GM18868 (cell line): ENCODE results near the gene PREB.
"Not testable (repeated sequence)": the region's sequence is repeated elsewhere in the genome, so short reads cannot be mapped to it uniquely, and the experiment has no call there.

Experiments used
- ATAC-seq: cut with Tn5 transposase; IDR thresholded peaks from one replicate; pipeline ENCODE4 v1.9.1; 2021; ENCODE audit warnings: mild to moderate bottlenecking, moderate library complexity; ENCODE audit not compliant: unreplicated experiment

The PREB gene

GRCh38 chr2:27127883-27128667, 6.4 kb downstream of the PREB start:
- no peak for ATAC-seq

- no peak for ATAC-seq
These were observed 8.2 kb downstream of the PREB start for GRCh38 chr2:27126252-27126710.

DNA sequence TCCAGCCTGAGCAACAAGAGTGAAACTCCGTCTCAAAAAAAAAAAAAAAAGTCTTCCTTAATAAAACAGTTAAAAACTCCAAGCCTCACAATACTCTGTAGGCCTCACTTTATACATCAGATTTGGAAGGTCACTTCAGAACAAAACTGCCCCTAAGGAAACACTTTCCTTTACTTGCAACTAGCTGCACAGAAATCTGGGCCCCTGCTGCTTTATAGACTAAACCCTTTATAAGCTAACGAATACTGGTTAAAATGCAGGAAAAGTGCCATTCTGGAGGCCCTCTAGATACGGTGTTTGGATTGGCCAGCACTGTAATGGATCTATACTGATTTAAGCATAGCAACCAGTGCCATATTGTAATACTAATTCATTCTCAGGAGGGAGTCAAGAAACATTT, 9.3 kb downstream of the PREB start:
- ATAC-seq: no peak

DNA sequence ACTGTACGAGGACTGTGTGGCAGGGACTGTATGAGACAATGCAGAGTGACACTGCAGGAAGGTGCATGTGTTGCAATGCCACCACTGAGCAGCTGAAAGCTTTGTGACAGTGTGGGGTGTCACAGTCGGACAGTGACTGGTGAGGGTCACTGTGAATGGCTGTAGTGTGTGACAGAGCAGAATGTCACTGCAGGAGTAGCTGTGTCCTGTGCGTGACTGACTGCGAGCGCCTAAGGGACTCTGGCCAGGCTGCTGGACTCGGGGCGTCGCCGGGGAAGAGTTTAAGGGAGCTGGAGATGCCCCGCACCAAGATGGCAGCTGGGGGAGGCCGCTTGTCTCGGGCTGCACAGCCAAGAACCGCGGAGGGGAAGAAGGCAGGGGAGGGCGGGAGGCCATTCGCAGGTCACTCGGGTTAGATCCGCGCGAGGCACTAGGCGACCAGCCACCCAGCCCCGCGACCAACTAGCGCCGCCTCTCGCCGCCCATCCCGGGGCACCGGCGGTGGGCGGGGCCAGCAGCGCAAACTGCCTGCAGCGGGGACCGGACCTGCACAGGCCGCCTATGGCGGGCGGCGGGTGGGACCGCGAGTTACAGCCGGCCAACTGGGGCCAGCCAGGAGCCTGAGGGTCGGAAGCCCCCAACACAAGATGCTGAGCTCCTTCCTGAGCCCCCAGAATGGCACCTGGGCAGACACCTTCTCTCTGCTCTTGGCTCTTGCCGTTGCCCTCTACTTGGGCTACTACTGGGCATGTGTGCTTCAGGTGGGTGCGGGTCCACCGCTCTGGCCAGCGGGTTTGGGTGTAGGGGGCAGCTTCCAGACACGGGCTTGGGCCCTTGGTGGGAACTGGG, 10.9 kb downstream of the PREB start, which contains the start of gene ABHD1:
Gene ABHD1 (plus strand): TSS at position 514 of the 849 bp plus-strand sequence. CDS start 134 bp downstream, at position 648.
- ATAC-seq: no peak

GRCh38 chr2:27122791-27123190, 11.6 kb downstream of the PREB start:
- ATAC-seq: no peak

DNA sequence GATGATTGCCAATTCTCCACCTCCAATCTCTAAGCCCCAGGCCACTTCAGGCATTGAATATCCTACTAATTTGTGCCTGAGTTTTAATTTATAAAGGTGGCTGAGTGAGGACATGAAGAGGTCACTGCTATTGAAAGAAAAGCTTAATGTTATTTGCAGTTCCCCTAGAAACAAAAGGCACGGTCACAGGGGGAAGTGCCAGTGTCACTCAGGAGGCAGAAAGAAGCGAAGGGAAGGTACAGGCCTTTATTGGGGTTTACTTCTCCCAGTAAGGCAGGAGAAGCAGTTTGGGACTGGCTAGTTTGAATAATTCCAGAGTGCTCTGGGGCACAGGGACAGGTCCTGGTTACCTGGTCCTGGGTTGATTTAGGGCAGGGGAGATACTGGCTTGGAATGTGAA, 12.5 kb downstream of the PREB start:
- no peak for ATAC-seq

GRCh38 chr2:27119330-27119670, 15.1 kb downstream of the PREB start:
- ATAC-seq: not testable (repeated sequence)

- ATAC-seq: no peak
These were observed 15.7 kb downstream of the PREB start, which contains the start of gene CGREF1 for GRCh38 chr2:27118525-27119329. TSS of gene CGREF1 (minus strand) at chr2:27119128. CDS start at chr2:27104366, 14,762 bp downstream.

DNA sequence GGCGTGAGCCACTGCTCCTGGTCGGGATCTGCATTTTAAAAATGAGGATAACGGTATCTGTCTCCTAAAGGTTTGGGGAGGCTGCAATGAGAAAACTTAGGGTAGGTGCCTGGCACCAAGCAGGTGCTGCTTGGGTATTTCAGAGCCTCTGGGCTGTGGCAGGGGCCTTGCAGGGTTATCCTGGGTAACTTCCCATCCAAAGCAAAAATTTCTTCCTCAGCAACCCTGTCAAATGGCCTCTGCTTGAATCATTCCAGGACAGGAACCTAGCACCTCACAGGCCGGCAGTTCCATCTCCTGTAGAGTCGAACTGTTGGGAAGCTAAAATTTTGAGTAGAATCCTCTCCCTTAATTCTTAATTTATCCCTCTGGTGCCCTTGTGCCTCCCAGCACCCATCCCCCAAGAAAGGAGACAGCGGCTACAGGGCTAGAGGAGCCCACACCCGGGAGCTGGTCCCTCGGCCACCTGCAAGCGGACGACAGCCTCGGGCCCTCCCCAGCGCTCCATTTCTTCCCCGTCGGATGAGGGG, 16.4 kb downstream of the PREB start:
- ATAC-seq: no peak

DNA sequence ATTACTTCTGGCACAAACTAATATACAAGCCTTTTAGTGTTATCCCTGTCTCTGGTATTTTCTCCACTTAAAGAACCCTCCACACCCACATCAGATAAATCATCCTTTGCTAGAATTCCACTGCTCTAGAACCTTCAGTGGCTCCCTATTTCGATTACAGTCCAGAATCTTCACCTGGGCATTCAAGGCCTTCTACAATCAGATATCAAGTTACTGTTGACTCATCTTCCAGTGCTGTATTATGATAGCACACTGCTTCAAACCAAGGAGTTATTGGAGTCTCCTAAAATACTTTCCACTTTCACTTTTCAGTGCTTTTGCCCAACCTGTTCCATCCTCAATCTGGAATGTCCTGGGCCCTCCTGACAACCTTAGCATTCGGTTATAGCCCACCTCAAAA, 18.9 kb downstream of the PREB start:
- ATAC-seq: no peak

DNA sequence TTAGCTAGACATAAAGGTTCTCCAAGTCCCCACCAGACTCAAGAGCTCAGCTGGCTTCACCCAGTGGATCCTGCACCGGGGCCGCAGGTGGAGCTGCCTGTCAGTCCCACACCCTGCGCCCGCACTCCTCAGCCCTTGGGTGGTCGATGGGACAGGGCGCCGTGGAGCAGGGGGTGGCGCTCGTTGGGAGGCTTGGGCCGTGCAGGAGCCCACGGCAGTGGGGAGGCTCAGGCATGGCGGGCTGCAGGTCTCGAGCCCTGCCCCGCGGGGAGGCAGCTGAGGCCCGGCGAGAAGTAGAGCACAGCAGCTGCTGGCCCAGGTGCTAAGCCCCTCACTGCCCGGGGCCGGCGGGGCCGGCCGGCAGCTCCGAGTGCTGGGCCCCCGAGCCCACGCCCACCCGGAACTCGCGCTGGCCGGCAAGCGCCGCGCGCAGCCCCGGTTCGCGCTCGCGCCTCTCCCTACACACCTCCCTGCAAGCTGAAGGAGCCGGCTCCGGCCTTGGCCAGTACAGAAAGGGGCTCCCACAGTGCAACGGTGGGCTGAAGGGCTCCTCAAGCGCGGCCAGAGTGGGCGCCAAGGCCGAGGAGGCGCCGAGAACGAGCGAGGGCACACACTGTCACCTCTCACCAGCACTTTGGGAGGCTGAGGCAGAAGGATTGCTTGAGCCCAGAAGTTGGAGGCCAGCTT, 22.9 kb downstream of the PREB start:
- ATAC-seq: not testable (repeated sequence)

- ATAC-seq: not testable (repeated sequence)
These were observed 23.7 kb downstream of the PREB start for GRCh38 chr2:27110603-27111352.

DNA sequence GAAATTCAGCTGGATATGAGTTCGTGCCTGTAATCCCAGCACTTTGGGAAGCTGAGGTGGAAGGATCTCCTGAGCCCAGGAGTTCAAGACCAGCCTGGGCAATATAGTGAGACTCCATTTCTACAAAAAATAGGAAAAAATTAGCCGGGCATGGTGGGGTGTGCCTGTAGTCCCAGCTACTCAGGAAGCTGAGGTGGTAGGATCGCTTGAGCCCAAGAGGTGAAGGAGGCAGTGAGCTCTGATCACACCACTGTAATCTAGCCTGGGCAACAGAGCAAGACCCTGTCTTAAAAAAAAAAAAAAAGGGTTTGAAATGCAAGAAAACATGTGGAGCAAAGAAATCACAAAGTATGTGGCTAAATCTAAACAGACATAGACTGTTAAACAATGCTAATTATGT, 25.4 kb downstream of the PREB start:
- ATAC-seq: no peak

- ATAC-seq: no peak
These were observed 26.2 kb downstream of the PREB start for GRCh38 chr2:27108221-27108620.

- no peak for ATAC-seq
These were observed 28.5 kb downstream of the PREB start for GRCh38 chr2:27105981-27106380.

GRCh38 chr2:27102329-27102728, 32.1 kb downstream of the PREB start:
- no peak for ATAC-seq

- no peak for ATAC-seq
These were observed 34.4 kb downstream of the PREB start for GRCh38 chr2:27100036-27100435.

GRCh38 chr2:27099334-27099955, 35.0 kb downstream of the PREB start:
- no peak for ATAC-seq

DNA sequence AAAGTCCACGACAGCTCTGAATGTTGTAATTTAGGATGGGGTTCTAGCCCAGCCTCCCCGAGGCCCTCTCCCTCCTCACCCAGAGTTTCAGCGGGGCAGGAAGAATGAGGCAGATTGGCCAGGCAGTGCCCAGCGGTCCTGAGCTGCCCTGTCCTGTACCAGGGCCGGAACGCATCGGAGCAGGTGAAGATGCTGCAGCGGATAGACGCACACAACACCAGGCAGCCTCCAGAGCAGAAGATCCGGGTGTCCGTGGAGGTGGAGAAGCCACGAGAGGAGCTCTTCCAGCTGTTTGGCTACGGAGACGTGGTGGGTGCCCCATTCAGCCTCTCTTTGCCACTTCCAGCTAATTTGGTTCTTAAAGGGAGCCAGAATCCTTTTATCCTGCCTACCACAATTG, 37.1 kb downstream of the PREB start:
- no peak for ATAC-seq
